GM21360 (cell line): Measurements from ENCODE around the gene FAM227B.
A peak's percentile ranks its signal among the peaks of the same experiment; 100 is the strongest.
"Not testable (repeated sequence)": the region's sequence is repeated elsewhere in the genome, so short reads cannot be mapped to it uniquely, and the experiment has no call there.

Source experiments
- ATAC-seq: cut with Tn5 transposase; IDR thresholded peaks from one replicate; pipeline ENCODE4 v1.9.1; 2021; ENCODE audit warnings: mild to moderate bottlenecking, moderate library complexity; ENCODE audit not compliant: unreplicated experiment

The FAM227B gene

DNA sequence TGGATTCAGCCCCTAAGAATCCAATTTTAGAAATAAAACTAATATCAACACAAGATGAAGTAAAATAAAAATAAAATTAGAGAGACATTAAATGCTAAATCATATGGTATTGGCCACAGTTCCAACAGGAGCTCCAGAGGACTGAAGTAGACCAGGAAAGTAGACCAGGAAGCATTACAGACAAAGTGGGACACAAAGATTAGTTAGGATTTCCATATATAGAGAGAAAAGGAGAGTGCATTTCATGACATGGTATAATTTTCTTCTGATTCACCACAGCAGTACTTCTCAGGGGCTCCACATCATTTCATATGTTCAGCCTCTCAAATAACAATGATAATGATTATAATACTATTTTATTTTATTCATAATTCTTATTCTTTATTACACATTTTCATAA lies 179.3 kb downstream of the FAM227B start:
- ATAC-seq = no peak

- ATAC-seq = no peak
These were observed 180.8 kb downstream of the FAM227B start for GRCh38 chr15:49439678-49440395.

DNA sequence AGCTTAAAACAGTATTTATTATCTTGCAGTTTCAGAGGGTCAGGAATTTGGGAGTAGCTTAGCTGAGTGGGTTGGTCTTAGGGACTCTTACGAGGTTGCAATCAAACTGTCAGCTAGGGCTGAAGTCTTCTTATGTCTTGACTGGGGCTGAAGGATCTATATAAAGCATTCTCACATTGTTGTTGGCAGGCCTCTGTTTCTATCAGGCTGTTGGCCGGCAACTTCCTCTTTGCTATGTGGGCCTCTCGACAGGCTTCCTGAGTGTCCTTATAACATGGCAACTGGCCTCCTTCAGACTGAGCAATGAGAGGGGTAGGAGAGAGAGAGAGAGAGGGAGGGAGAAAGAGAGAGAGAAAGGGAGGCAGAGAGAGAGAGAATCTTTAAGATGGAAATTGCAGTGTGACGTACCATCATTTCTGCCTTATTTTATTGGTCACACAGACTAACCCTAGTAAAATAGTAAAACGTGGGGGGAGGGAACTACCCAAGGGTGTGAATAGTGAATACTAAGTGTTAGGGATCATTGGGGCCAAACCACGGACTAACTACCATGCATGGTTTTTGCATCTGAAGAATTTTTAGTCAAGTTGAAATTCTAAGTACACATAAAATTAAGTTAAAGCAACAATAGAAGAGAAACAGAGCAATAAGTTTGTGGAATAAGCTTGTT lies 181.5 kb downstream of the FAM227B start:
- peak; percentile 87 for ATAC-seq

DNA sequence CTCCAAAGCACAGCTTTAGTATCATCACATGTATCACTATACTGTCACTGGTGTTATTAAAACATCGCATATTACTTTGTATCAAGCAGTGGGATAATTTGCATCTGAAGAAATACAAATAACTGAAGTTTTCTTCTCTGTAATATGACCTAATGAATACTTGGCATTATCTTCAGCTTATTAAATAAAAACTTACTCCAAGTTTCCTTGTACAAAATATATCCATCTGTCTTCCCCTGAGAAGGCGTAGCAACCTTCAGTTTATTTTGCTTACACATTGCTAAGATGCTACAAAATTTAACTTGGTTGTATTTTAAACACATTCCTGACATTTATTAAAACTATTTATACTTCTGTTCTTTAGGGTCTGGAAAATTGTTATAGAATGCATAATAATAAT lies 183.9 kb downstream of the FAM227B start:
- no peak for ATAC-seq

DNA sequence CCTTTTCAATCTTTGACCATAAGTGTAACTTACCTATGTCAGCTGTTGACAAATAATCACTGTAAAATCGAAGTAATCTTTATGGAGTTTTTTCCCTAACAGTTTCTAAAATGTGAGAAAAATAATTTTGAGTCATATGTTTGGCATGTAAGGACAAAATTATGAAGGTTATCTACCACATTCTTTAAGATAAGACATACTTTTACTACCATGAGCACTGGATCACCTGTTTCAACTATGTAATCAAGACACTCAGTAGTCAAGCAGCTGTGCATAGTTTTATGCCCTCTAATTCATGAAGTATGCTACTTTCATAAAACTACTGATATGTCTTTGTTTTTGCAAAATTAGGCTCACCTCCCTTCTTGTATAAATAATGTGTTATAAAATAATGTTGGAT lies 185.4 kb downstream of the FAM227B start:
- ATAC-seq = no peak

- no peak for ATAC-seq
These were observed 190.6 kb downstream of the FAM227B start for GRCh38 chr15:49430046-49430445.

- ATAC-seq = no peak
These were observed 192.1 kb downstream of the FAM227B start for GRCh38 chr15:49428409-49429095.

GRCh38 chr15:49427372-49427771 lies 193.2 kb downstream of the FAM227B start:
- no peak for ATAC-seq

DNA sequence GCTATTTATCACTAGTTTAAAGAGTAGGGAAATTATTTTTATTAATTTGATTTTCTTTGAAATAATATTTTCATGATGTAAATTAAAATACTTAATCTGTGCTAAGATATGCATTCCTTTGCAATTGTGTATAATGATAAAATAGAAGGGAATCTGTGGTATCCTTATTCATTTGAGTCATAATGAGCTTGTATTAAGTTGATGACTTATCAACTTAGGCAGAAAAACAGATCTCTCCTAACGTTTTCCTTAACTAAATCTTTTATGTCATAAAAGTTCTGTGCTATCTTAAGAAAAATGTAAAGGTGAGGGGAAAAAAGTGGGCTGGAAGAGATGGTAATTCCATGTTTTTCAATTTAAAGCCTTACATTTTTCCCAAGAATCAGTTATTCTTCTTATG lies 195.7 kb downstream of the FAM227B start:
- ATAC-seq = no peak

GRCh38 chr15:49423901-49424550 lies 196.6 kb downstream of the FAM227B start:
- no peak for ATAC-seq

DNA sequence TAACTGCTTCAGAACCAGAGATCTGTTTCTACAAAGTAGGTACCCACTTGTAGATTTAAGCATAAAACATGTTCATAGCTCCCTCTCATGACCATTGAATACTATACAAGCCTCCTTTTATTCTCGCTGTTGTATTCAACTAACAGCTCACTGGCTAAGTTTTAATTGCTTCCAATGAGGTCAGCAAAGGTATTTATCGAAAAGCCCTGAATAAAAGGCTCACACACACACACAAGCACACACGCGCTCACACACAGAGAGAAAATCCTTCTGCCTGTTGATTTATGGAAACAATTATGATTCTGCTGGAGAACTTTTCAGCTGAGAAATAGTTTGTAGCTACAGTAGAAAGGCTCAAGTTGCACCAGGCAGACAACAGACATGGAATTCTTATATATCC lies 197.6 kb downstream of the FAM227B start, which contains the start of gene FGF7:
TSS of gene FGF7 (plus strand) at position 222 of the 400 bp plus-strand sequence. CDS start 1,056 bp downstream, outside the sequence.
- no peak for ATAC-seq

DNA sequence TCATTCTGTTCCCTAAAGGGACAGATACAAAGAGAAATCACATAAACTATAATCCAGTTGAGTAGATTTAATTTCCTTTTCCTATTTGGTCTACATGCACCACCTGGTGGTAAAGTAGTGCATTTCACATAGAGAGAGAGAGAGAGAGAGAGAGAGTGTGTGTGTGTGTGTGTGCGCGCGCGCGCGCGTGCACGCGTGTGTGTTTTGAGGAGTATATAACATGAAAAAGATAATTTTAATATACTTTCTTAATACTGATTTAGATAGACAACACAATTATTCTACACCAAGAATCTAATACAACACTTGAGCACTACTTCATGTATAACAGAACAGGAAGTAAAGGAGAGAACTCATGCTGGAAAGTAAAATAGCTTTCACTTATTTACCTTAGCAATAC lies 198.6 kb downstream of the FAM227B start:
- ATAC-seq = no peak

GRCh38 chr15:49418811-49419210 lies 201.8 kb downstream of the FAM227B start:
- ATAC-seq = no peak

- ATAC-seq = no peak
These were observed 205.0 kb downstream of the FAM227B start for GRCh38 chr15:49415638-49416037.

DNA sequence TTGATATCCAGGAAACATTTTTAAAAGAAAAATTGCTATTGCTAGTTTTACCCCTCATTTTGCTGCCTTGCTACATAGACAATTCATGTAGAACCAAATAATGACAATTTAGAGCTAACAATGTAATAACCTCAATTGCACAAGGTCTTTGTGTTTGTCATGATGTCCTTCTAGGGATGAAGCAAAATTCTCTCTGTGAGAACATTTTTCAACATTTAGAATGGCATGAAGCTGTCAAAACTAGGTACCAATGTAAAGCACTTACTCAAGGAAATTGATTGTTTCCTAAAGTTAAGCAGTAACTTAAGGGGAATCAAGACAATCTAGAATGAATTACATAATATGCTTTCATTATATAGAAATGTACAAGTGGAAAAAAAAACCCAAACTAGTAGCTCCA lies 205.5 kb downstream of the FAM227B start:
- no peak for ATAC-seq

GRCh38 chr15:49412797-49413196 lies 207.8 kb downstream of the FAM227B start:
- ATAC-seq = no peak

DNA sequence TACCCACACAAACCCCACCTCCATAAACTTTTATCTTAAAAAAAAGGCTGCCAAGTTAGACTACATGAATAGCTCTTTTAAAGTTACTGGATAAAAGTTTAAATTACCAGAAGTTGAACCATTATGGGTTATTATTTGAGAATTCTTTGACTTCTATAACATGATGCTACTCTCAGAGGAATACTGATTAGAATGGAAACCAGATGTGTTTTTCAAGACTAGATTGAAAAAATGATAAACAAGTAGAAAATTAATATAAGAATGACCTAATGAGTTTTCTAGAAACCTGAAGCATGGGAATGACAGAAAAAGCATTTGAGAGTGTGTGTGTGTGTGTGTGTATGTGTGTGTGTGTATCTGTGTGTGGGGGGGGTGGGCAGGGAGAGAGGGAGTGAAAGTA lies 210.0 kb downstream of the FAM227B start:
- no peak for ATAC-seq

- ATAC-seq = no peak
These were observed 214.1 kb downstream of the FAM227B start for GRCh38 chr15:49406352-49407118.

GRCh38 chr15:49402515-49403296 lies 217.9 kb downstream of the FAM227B start:
- not testable (repeated sequence) for ATAC-seq

DNA sequence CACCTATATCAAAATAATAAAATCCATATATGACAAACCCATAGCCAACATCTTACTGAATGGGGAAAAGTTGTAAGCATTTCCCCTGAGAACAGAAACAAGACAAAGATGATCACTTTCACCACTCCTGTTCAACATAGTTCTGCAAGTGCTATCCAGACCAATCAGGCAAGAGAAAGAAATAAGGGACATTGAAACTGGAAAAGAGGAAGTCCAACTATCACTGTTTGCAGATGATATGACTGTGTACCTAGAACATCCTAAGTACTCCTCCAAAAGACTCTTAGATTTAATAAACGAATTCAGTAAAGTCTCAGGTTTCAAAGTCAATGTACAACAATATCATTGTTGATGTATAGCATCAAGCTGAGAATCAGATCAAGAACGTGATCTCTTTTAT lies 233.1 kb downstream of the FAM227B start:
- ATAC-seq = no peak
